Measurements from ENCODE around the gene SPAG16.

The SPAG16 gene

GRCh38 chr2:214233164-214233563 lies 948.9 kb downstream of the SPAG16 start:
- Mint-ChIP-seq H3K4me3 (no peak overlapping the region), H3K27me3 (no peaks in the 10 kb centered on the region), H3K9me3 (no peaks in the 10 kb centered on the region), H3K4me1 (no peaks in the 10 kb centered on the region), H3K36me3 (no peaks in the 10 kb centered on the region), H3K27ac (no peak overlapping the region)
- DNase-seq = no peak
- CTCF ChIA-PET = no interaction called here

GRCh38 chr2:214242797-214243196 lies 958.5 kb downstream of the SPAG16 start:
- H3K27ac Mint-ChIP-seq = no peak overlapping the region
- no peak for DNase-seq
- CTCF ChIA-PET = interaction anchor here (0.6 kb wide), 1 partner anchor 18 kb away, joined by 3 read pairs; no protein-coding TSS in a partner anchor
- no peaks in the 10 kb centered on the region for H3K9me3 Mint-ChIP-seq
- no peaks in the 10 kb centered on the region for H3K4me1 Mint-ChIP-seq
- H3K4me3 Mint-ChIP-seq = no peak overlapping the region
- H3K36me3 Mint-ChIP-seq = no peaks in the 10 kb centered on the region
- H3K27me3 Mint-ChIP-seq = no peaks in the 10 kb centered on the region

GRCh38 chr2:214244847-214245246 lies 960.6 kb downstream of the SPAG16 start:
- Mint-ChIP-seq H3K4me3 (no peak overlapping the region), H3K27ac (no peak overlapping the region), H3K4me1 (no peaks in the 10 kb centered on the region), H3K27me3 (no peaks in the 10 kb centered on the region), H3K36me3 (no peaks in the 10 kb centered on the region), H3K9me3 (no peaks in the 10 kb centered on the region)
- DNase-seq = no peak
- CTCF ChIA-PET = no interaction called here

DNA sequence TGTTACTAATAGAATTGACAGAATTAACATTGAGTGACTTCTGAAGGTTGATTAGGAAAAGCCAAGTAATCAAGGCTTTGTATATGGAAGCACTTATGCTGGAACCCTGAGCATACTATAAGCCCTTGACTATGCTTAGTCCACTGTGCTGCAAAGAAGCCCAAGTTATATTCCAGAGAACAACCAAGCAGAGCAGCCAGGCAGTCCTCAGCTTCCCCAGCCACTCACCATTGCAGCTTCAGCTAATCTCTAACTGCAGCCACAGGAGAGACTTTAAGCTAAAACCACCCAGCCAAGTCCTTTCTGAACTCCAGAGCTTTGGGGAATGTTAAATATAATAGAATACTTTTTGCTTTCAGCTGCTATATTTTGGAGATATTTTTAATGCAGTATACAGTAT lies 962.2 kb downstream of the SPAG16 start:
- no peaks in the 10 kb centered on the region for H3K36me3 Mint-ChIP-seq
- H3K4me1 Mint-ChIP-seq = no peaks in the 10 kb centered on the region
- H3K27me3 Mint-ChIP-seq = no peaks in the 10 kb centered on the region
- no peak overlapping the region for H3K27ac Mint-ChIP-seq
- no peak for DNase-seq
- CTCF ChIA-PET = no interaction called here
- H3K9me3 Mint-ChIP-seq = no peaks in the 10 kb centered on the region
- H3K4me3 Mint-ChIP-seq = no peak overlapping the region

- CTCF ChIA-PET = no interaction called here
- H3K4me1 Mint-ChIP-seq = no peaks in the 10 kb centered on the region
- H3K9me3 Mint-ChIP-seq = no peaks in the 10 kb centered on the region
- no peaks in the 10 kb centered on the region for H3K27me3 Mint-ChIP-seq
- H3K27ac Mint-ChIP-seq = no peak overlapping the region
- no peak overlapping the region for H3K4me3 Mint-ChIP-seq
- H3K36me3 Mint-ChIP-seq = no peaks in the 10 kb centered on the region
- no peak for DNase-seq
These were observed 963.3 kb downstream of the SPAG16 start for GRCh38 chr2:214247531-214247930.

DNA sequence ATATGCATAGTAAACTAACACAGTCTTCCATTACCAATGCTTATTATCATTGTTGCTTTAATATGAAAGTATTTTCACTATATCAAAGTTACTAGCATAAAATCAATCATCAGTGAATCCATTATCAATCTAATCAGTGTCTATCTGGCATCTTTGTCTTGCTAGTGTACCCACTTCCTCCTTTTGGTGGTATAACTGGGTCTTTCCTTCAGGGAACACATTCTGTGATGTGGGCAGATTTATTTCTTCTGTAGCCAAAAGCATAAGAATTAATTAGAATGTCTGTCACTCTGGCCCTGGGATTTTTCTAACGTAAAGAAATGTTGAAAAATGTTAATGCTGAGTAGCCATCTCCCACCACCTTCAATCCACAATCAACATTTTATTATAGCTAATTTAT lies 970.8 kb downstream of the SPAG16 start:
- no peaks in the 10 kb centered on the region for H3K27me3 Mint-ChIP-seq
- no peaks in the 10 kb centered on the region for H3K36me3 Mint-ChIP-seq
- no peaks in the 10 kb centered on the region for H3K4me1 Mint-ChIP-seq
- H3K27ac Mint-ChIP-seq = no peak overlapping the region
- H3K4me3 Mint-ChIP-seq = no peak overlapping the region
- CTCF ChIA-PET = no interaction called here
- no peak for DNase-seq
- peaks cover 1% of the 10 kb centered on the region for H3K9me3 Mint-ChIP-seq

DNA sequence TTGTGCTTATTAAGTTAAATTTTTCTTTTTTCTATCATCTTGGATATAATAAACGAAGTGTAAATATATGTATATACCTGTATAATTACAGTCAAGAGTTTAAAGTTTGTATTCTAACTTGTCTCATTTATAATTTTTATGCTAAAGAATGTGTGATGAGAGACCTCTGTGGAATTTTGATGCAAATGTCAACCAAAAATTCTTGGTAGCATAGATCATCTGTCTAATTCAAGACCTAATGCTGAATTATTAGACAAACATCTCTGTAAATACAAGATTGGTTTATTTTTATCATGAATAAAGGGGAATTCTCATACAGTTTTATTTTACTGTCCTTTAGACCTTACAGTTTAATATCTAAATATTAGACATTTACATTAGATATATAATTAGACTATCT lies 977.4 kb downstream of the SPAG16 start:
- Mint-ChIP-seq H3K27ac (no peak overlapping the region), H3K36me3 (no peaks in the 10 kb centered on the region), H3K27me3 (no peaks in the 10 kb centered on the region), H3K4me1 (no peaks in the 10 kb centered on the region), H3K9me3 (peaks cover 4% of the 10 kb centered on the region), H3K4me3 (no peak overlapping the region)
- no peak for DNase-seq
- CTCF ChIA-PET = interaction anchor here (0.8 kb wide), 1 partner anchor 10 kb away, joined by 3 read pairs; no protein-coding TSS in a partner anchor

GRCh38 chr2:214264171-214264570 lies 979.9 kb downstream of the SPAG16 start:
- no peaks in the 10 kb centered on the region for H3K36me3 Mint-ChIP-seq
- no peaks in the 10 kb centered on the region for H3K27me3 Mint-ChIP-seq
- DNase-seq = no peak
- H3K4me1 Mint-ChIP-seq = no peaks in the 10 kb centered on the region
- H3K4me3 Mint-ChIP-seq = no peak overlapping the region
- CTCF ChIA-PET = no interaction called here
- peaks cover 4% of the 10 kb centered on the region for H3K9me3 Mint-ChIP-seq
- no peak overlapping the region for H3K27ac Mint-ChIP-seq

- H3K27me3 Mint-ChIP-seq = no peaks in the 10 kb centered on the region
- no peak overlapping the region for H3K27ac Mint-ChIP-seq
- H3K9me3 Mint-ChIP-seq = peaks cover 4% of the 10 kb centered on the region
- no peaks in the 10 kb centered on the region for H3K36me3 Mint-ChIP-seq
- no peak for DNase-seq
- H3K4me1 Mint-ChIP-seq = no peaks in the 10 kb centered on the region
- CTCF ChIA-PET = no interaction called here
- no peak overlapping the region for H3K4me3 Mint-ChIP-seq
These were observed 981.8 kb downstream of the SPAG16 start for GRCh38 chr2:214265991-214266489.

DNA sequence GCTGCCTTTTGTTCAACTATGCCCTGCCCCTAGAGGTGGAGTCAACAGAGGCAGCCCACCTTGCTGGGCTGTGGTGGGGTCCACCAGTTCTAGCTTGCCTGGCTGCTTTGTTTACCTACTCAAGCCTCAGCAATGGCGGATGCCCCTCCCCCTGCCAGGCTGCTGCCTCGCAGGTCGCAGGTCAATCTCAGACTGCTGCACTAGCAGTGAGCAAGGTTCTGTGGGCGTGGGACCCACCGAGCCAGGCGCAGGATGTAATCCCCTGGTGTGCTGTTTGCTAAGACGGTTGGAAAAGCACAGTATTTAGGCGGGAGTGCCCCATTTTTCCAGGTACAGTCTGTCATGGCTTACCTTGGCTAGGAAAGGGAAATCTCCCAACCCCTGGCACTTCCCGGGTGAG lies 993.6 kb downstream of the SPAG16 start:
- Mint-ChIP-seq H3K27ac (no peak overlapping the region), H3K9me3 (peaks cover 15% of the 10 kb centered on the region), H3K4me1 (no peaks in the 10 kb centered on the region)

DNA sequence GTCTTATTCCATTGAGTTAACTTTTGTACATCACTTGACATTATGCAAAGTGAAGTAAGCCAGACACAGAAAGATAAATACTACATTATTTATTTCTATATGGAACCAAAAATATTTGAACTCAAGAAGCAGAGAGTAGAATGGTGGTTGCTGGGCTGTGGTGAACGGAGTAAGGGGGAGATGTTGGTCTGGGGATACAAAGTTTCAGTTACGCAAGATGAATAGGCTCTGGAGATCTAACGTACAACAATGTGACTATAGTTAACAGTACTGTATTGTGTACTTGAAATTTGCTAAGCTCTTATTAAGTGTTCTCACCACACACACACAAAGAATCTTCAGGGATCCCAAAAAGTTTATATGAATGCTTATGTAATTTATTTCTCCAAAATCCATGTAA lies 1001.7 kb downstream of the SPAG16 start:
- peaks cover 2% of the 10 kb centered on the region for H3K9me3 Mint-ChIP-seq
- no peaks in the 10 kb centered on the region for H3K36me3 Mint-ChIP-seq
- no peak for DNase-seq
- CTCF ChIA-PET = no interaction called here
- no peak overlapping the region for H3K4me3 Mint-ChIP-seq
- H3K4me1 Mint-ChIP-seq = no peaks in the 10 kb centered on the region
- no peak overlapping the region for H3K27ac Mint-ChIP-seq
- H3K27me3 Mint-ChIP-seq = no peaks in the 10 kb centered on the region

More for the DNA sequence above, 993.6 kb downstream of the SPAG16 start:
- H3K27me3 Mint-ChIP-seq = no peaks in the 10 kb centered on the region
- no peaks in the 10 kb centered on the region for H3K36me3 Mint-ChIP-seq
- no peak for DNase-seq
- CTCF ChIA-PET = no interaction called here
- no peak overlapping the region for H3K4me3 Mint-ChIP-seq

- Mint-ChIP-seq H3K36me3 (no peaks in the 10 kb centered on the region), H3K9me3 (peaks cover 18% of the 10 kb centered on the region), H3K4me3 (no peak overlapping the region), H3K27me3 (no peaks in the 10 kb centered on the region), H3K27ac (no peak overlapping the region), H3K4me1 (no peaks in the 10 kb centered on the region)
- CTCF ChIA-PET = no interaction called here
- DNase-seq = no peak
These were observed 1009.3 kb downstream of the SPAG16 start for GRCh38 chr2:214293593-214293992.

DNA sequence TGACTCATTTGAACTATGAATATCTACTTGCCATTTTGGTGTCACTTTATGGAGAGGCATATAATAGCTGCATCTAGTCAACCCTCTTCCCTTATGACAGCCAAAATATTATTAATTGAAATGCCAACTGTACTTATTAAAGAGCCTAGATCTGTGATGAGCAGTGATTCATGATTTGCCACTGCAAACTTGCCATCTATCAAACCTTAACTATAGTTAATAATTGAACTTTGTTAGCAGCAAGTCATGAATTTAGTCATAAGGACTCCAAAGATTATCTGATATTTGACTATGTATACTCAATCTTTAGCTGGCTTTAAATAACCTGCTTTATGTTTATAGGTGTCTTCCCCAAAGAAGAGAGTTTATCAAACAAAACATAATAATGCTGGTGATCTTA lies 1010.2 kb downstream of the SPAG16 start:
- H3K4me3 Mint-ChIP-seq = no peak overlapping the region
- H3K4me1 Mint-ChIP-seq = no peaks in the 10 kb centered on the region
- DNase-seq = no peak
- no peaks in the 10 kb centered on the region for H3K36me3 Mint-ChIP-seq
- H3K9me3 Mint-ChIP-seq = peaks cover 18% of the 10 kb centered on the region
- CTCF ChIA-PET = no interaction called here
- no peak overlapping the region for H3K27ac Mint-ChIP-seq
- H3K27me3 Mint-ChIP-seq = no peaks in the 10 kb centered on the region

DNA sequence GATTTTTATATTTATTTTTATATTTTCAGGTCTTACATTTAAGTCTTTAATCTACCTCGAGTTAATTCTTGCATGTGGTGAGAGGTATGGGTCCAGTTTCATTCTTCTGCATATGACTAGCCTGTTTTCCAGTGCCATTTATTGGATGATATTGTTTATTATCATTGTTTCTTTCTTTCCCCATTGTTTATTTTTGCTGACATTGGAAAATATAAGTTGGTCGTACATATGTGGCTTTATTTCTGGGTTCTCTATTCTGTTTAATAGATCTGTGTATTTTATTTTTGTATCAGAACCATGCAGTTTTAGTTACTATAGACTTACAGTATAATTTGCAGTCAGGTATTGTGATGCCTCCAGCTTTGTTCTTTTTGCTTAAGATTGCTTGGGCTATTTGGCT lies 1013.2 kb downstream of the SPAG16 start:
- CTCF ChIA-PET = interaction anchor here (0.6 kb wide), 1 partner anchor 34 kb away, joined by 3 read pairs; no protein-coding TSS in a partner anchor
- H3K4me3 Mint-ChIP-seq = no peak overlapping the region

DNA sequence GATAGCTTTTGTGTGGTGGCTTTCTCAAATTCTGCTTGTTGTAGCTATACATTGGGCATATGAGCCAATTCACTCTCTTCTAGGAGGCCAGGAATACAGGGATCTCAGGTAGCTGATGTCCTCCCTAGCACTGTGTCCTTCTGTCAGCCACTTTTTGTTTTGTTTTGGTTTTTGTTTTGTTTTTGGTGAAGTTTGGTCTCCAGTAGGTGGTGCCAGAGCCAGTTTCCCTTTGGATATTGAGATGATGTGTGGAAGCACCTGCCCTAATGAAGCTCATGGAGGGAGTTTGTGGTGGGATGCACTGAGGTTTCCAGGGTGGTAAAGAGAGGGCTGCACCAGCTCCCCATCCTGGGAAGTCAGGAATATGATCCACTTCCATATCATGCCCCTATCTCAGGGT lies 1026.1 kb downstream of the SPAG16 start:
- H3K27ac Mint-ChIP-seq = no peak overlapping the region
- no peaks in the 10 kb centered on the region for H3K36me3 Mint-ChIP-seq
- H3K4me3 Mint-ChIP-seq = no peak overlapping the region
- H3K27me3 Mint-ChIP-seq = no peaks in the 10 kb centered on the region
- no peaks in the 10 kb centered on the region for H3K4me1 Mint-ChIP-seq
- H3K9me3 Mint-ChIP-seq = peaks cover 2% of the 10 kb centered on the region
- CTCF ChIA-PET = interaction anchor here (0.7 kb wide), 1 partner anchor 9 kb away, joined by 4 read pairs; no protein-coding TSS in a partner anchor
- no peak for DNase-seq

More for the DNA sequence above, 1013.2 kb downstream of the SPAG16 start:
- no peaks in the 10 kb centered on the region for H3K36me3 Mint-ChIP-seq
- peaks cover 10% of the 10 kb centered on the region for H3K9me3 Mint-ChIP-seq
- H3K4me1 Mint-ChIP-seq = no peaks in the 10 kb centered on the region
- H3K27me3 Mint-ChIP-seq = no peaks in the 10 kb centered on the region
- no peak overlapping the region for H3K27ac Mint-ChIP-seq
- no peak for DNase-seq

Data from activated naive CD4-positive, alpha-beta T cell treated with anti-CD3 and anti-CD28 coated beads, Interleukin-2, amount 10 ng/mL, durations not matched to agents 7 days and 5 days (primary cell).